ENCODE measurements around the gene TTLL3. TPM values are rescaled to one million over a fixed set of nuclear protein-coding genes. Genes with fewer than 3 reads are reported as not detected.

TTLL3 gene
- total RNA-seq, 1 donor from 2014 or later: 34.4 TPM

- Mint-ChIP-seq H3K27ac (ENCODE audit: unreplicated experiment) (peak overlapping the region; percentile 11), H3K36me3 (ENCODE audit: low read depth, unreplicated experiment) (peaks cover 19% of the 10 kb centered on the region), H3K4me1 (ENCODE audit: unreplicated experiment) (peaks cover 21% of the 10 kb centered on the region), H3K9me3 (ENCODE audit: unreplicated experiment) (no peaks in the 10 kb centered on the region), H3K27me3 (ENCODE audit: unreplicated experiment) (peaks cover 13% of the 10 kb centered on the region), H3K4me3 (ENCODE audit: unreplicated experiment) (peak overlapping the region; percentile 72)
- no peak for TF ChIP-seq CTCF (IDR thresholded peaks at IDR 0.05; ENCODE audit: unreplicated experiment)
- no peak for DNase-seq (ENCODE audit: low spot score)
These were observed 784 bp downstream of the TTLL3 start for GRCh38 chr3:9810846-9811245.

- Mint-ChIP-seq H3K27me3 (ENCODE audit: unreplicated experiment) (peaks cover 10% of the 10 kb centered on the region), H3K4me1 (ENCODE audit: unreplicated experiment) (peaks cover 21% of the 10 kb centered on the region), H3K9me3 (ENCODE audit: unreplicated experiment) (no peaks in the 10 kb centered on the region), H3K36me3 (ENCODE audit: low read depth, unreplicated experiment) (peaks cover 16% of the 10 kb centered on the region), H3K4me3 (ENCODE audit: unreplicated experiment) (no peak overlapping the region), H3K27ac (ENCODE audit: unreplicated experiment) (no peak overlapping the region)
- DNase-seq (ENCODE audit: low spot score): no peak
- no peak for TF ChIP-seq CTCF (IDR thresholded peaks at IDR 0.05; ENCODE audit: unreplicated experiment)
These were observed 2.9 kb downstream of the TTLL3 start for GRCh38 chr3:9812870-9813483.

- Mint-ChIP-seq H3K36me3 (ENCODE audit: low read depth, unreplicated experiment) (peaks cover 9% of the 10 kb centered on the region), H3K9me3 (ENCODE audit: unreplicated experiment) (no peaks in the 10 kb centered on the region), H3K27me3 (ENCODE audit: unreplicated experiment) (peaks cover 7% of the 10 kb centered on the region), H3K4me3 (ENCODE audit: unreplicated experiment) (no peak overlapping the region), H3K27ac (ENCODE audit: unreplicated experiment) (no peak overlapping the region), H3K4me1 (ENCODE audit: unreplicated experiment) (peaks cover 8% of the 10 kb centered on the region)
- TF ChIP-seq CTCF (IDR thresholded peaks at IDR 0.05; ENCODE audit: unreplicated experiment): no peak
- DNase-seq (ENCODE audit: low spot score): no peak
These were observed 5.9 kb downstream of the TTLL3 start for GRCh38 chr3:9815986-9816385.

GRCh38 chr3:9817436-9817835 is 7.4 kb downstream of the TTLL3 start:
- Mint-ChIP-seq H3K4me3 (ENCODE audit: unreplicated experiment) (no peak overlapping the region), H3K9me3 (ENCODE audit: unreplicated experiment) (no peaks in the 10 kb centered on the region), H3K36me3 (ENCODE audit: low read depth, unreplicated experiment) (no peaks in the 10 kb centered on the region), H3K4me1 (ENCODE audit: unreplicated experiment) (no peaks in the 10 kb centered on the region), H3K27ac (ENCODE audit: unreplicated experiment) (no peak overlapping the region), H3K27me3 (ENCODE audit: unreplicated experiment) (no peaks in the 10 kb centered on the region)
- no peak for TF ChIP-seq CTCF (IDR thresholded peaks at IDR 0.05; ENCODE audit: unreplicated experiment)
- no peak for DNase-seq (ENCODE audit: low spot score)

GRCh38 chr3:9818666-9819335 is 8.7 kb downstream of the TTLL3 start:
- H3K27ac Mint-ChIP-seq (ENCODE audit: unreplicated experiment): no peak overlapping the region
- DNase-seq (ENCODE audit: low spot score): no peak
- H3K36me3 Mint-ChIP-seq (ENCODE audit: low read depth, unreplicated experiment): no peaks in the 10 kb centered on the region
- no peaks in the 10 kb centered on the region for H3K9me3 Mint-ChIP-seq (ENCODE audit: unreplicated experiment)
- TF ChIP-seq CTCF (IDR thresholded peaks at IDR 0.05; ENCODE audit: unreplicated experiment): no peak
- H3K27me3 Mint-ChIP-seq (ENCODE audit: unreplicated experiment): no peaks in the 10 kb centered on the region
- no peaks in the 10 kb centered on the region for H3K4me1 Mint-ChIP-seq (ENCODE audit: unreplicated experiment)
- H3K4me3 Mint-ChIP-seq (ENCODE audit: unreplicated experiment): no peak overlapping the region
